Tibial nerve (tissue), 3 donors: ENCODE measurements around the gene RAB30.

Experiments
- CTCF ChIP-seq, 5 experiments: fragments of 200-600 bp in 3 of 5; fragments of 450-650 bp in 2 of 5; sonication (generic) in 3 of 5; IDR thresholded peaks; one replicate each; pipeline ENCODE4 v1.5.1; 2016 to 2019; ENCODE audit warnings: antibody characterized with exemption in 5 of 5, mild to moderate bottlenecking in 3 of 5, moderate library complexity in 2 of 5
- POLR2A ChIP-seq, 2 donors: fragments of 450-650 bp; IDR thresholded peaks; one replicate each; pipeline ENCODE4 v1.6.1; 2017; ENCODE audit warnings: antibody characterized with exemption in 2 of 2, mild to moderate bottlenecking in 2 of 2, moderate library complexity in 2 of 2

DNA sequence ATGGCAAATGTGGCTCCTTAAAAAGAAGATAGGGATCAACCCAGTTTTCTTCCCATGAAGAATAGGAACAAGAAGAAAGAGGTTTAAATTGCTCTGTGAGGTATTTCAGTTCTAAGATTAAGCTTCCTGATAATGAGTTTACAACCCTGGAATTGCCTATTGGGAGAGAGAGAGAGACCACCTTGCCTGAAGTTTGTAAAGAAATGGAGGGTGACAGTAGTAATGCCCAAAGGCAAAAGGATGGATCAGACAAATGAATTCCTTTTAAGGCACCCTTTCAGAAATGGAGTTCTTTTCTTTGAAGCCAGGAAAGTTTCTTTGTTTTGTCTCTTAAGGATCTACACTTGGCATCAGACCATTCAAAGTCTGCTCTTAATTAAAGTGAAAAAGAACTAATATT lies 95.8 kb downstream of the RAB30 start:
- no peak for TF ChIP-seq CTCF (IDR thresholded peaks at IDR 0.05)
- TF ChIP-seq POLR2A (IDR thresholded peaks at IDR 0.05) = no peak
